Ovary (tissue), 3 donors: Measurements from ENCODE around the gene TPCN2.

Experiments used
- EP300 ChIP-seq: sonication (generic); formaldehyde crosslinking; IDR thresholded peaks from one replicate; pipeline ENCODE4 v1.6.1; 2017; ENCODE audit warnings: antibody characterized with exemption
- POLR2A ChIP-seq: fragments of 450-650 bp; IDR thresholded peaks from one replicate; pipeline ENCODE4 v1.6.1; 2017; ENCODE audit warnings: antibody characterized with exemption, mild to moderate bottlenecking, moderate library complexity
- TF ChIP-seq, protein P1 (sequence below), 3 donors: fragments of 450-650 bp in 2 of 3; fragments of 200-600 bp in 1 of 3; IDR thresholded peaks; one replicate each; pipeline versions ENCODE4 v1.5.1 to v1.8.0; 2016 to 2022; ENCODE audit warnings: antibody characterized with exemption in 3 of 3, mild to moderate bottlenecking in 1 of 3
- donor health status: DM: no; HTN: no; CAD: no.

DNA sequence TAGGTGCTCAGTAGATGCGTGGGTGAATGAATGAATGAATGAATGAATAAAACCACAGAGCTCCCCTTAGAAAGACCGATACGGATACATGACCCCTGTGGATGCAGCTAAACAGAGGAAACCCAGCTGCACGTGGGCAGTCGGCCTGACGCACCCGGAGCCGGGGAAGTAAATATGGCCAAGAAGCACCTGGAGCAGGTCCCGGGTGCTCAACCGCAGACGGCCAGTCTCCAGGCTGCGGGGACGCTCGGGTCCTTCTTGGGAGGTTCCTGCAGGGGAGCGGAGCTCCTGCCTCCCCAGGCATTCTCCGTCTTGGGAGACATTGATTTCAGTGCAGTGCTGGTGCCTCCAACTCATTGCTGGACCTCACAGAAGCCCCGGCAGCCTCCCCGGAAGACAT, 11.7 kb upstream of the TPCN2 start:
- TF ChIP-seq POLR2A (no peak), EP300 (no peak)
- TF ChIP-seq, protein P1, sequence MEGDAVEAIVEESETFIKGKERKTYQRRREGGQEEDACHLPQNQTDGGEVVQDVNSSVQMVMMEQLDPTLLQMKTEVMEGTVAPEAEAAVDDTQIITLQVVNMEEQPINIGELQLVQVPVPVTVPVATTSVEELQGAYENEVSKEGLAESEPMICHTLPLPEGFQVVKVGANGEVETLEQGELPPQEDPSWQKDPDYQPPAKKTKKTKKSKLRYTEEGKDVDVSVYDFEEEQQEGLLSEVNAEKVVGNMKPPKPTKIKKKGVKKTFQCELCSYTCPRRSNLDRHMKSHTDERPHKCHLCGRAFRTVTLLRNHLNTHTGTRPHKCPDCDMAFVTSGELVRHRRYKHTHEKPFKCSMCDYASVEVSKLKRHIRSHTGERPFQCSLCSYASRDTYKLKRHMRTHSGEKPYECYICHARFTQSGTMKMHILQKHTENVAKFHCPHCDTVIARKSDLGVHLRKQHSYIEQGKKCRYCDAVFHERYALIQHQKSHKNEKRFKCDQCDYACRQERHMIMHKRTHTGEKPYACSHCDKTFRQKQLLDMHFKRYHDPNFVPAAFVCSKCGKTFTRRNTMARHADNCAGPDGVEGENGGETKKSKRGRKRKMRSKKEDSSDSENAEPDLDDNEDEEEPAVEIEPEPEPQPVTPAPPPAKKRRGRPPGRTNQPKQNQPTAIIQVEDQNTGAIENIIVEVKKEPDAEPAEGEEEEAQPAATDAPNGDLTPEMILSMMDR (IDR thresholded peaks at IDR 0.05), result no peak
